Fibroblast of villous mesenchyme (primary cell): ENCODE results near the gene GARIN1A. TPM values are rescaled to one million over a fixed set of nuclear protein-coding genes. Genes with fewer than 3 reads are reported as not detected.
A peak's percentile ranks its signal among the peaks of the same experiment; 100 is the strongest.
"Not testable (repeated sequence)": the region's sequence is repeated elsewhere in the genome, so short reads cannot be mapped to it uniquely, and the experiment has no call there.

Experiments used
- DNase-seq: peaks from one replicate; pipeline ENCODE4 v3.0.0-alpha.2; 2010; ENCODE audit warnings: low read depth
- H3K4me3 ChIP-seq: 2 replicates; pipeline ENCODE4 v1.5.1; 2011; ENCODE audit warnings: low read depth, mild to moderate bottlenecking, low read length
- CTCF ChIP-seq: IDR thresholded peaks from 2 replicates; pipeline ENCODE4 v1.5.1; 2012; ENCODE audit warnings: low read depth, mild to moderate bottlenecking, low read length; ENCODE audit not compliant: insufficient read depth
- total RNA-seq: library from RNA; depleted of rRNA; stranded (reverse); fragments of >200 nt; gene quantifications from 2 replicates; pipeline ENCODE4 v1.2.3, GENCODE V29; 2012

GARIN1A gene
- 0.64 and 2.6 TPM in 2 replicates for total RNA-seq

- no peak for DNase-seq
- no peak within 1 kb of the TSS for H3K4me3 ChIP-seq
- TF ChIP-seq CTCF: no peak
These were observed at the start of gene GARIN1A for GRCh38 chr7:128671992-128672391. GARIN1A (plus strand) TSS chr7:128672292; CDS start chr7:128672398, 106 bp downstream.

GRCh38 chr7:128627124-128627523 is 45.0 kb upstream of the GARIN1A start:
- DNase-seq: peak; percentile 8
- not testable (repeated sequence) for H3K4me3 ChIP-seq

GRCh38 chr7:128633915-128634314 is 38.2 kb upstream of the GARIN1A start:
- H3K4me3 ChIP-seq, DNase-seq: not testable (repeated sequence)

- H3K4me3 ChIP-seq, DNase-seq: not testable (repeated sequence)
These were observed 26.9 kb upstream of the GARIN1A start for GRCh38 chr7:128645206-128645605.

- not testable (repeated sequence) for H3K4me3 ChIP-seq, DNase-seq
These were observed 26.2 kb upstream of the GARIN1A start for GRCh38 chr7:128645844-128646243.

GRCh38 chr7:128646877-128647276 is 25.2 kb upstream of the GARIN1A start:
- H3K4me3 ChIP-seq, DNase-seq: not testable (repeated sequence)

GRCh38 chr7:128651096-128651495 is 21.0 kb upstream of the GARIN1A start:
- H3K4me3 ChIP-seq, DNase-seq: not testable (repeated sequence)

- DNase-seq, H3K4me3 ChIP-seq: not testable (repeated sequence)
These were observed 19.5 kb upstream of the GARIN1A start for GRCh38 chr7:128652606-128653005.

GRCh38 chr7:128653197-128653596 is 18.9 kb upstream of the GARIN1A start:
- DNase-seq, H3K4me3 ChIP-seq: not testable (repeated sequence)

GRCh38 chr7:128654080-128654479 is 18.0 kb upstream of the GARIN1A start:
- not testable (repeated sequence) for DNase-seq, H3K4me3 ChIP-seq

- DNase-seq, H3K4me3 ChIP-seq: not testable (repeated sequence)
These were observed 17.6 kb upstream of the GARIN1A start for GRCh38 chr7:128654501-128654900.

- not testable (repeated sequence) for H3K4me3 ChIP-seq, DNase-seq
These were observed 13.7 kb upstream of the GARIN1A start for GRCh38 chr7:128658428-128658827.

- H3K4me3 ChIP-seq: no peak overlapping the region
- TF ChIP-seq CTCF: no peak
- no peak for DNase-seq
These were observed 11.5 kb upstream of the GARIN1A start for GRCh38 chr7:128660596-128660995.
